ENCODE results near the gene BICC1.

The BICC1 gene

DNA sequence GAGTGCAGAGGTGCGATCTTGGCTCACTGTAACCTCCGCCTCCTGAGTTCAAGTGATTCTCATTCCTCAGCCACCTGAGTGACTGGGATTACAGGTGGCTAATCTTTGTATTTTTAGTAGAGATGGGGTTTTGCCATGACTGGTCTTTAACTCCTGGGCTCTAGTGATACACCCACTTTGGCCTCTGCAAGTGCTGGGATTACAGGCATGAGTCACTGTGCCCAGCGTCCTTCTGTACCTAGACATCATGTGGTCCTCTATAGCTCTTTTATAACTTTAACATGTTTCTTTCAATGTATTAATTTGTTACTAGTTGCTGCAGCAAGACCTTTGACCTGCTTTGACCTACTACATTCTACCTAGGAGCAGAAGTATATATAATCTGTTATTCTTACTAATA, 38.7 kb upstream of the BICC1 start:
- H3K4me2 ChIP-seq (ENCODE audit: low read length), result no peak overlapping the region
- TF ChIP-seq, protein P1, sequence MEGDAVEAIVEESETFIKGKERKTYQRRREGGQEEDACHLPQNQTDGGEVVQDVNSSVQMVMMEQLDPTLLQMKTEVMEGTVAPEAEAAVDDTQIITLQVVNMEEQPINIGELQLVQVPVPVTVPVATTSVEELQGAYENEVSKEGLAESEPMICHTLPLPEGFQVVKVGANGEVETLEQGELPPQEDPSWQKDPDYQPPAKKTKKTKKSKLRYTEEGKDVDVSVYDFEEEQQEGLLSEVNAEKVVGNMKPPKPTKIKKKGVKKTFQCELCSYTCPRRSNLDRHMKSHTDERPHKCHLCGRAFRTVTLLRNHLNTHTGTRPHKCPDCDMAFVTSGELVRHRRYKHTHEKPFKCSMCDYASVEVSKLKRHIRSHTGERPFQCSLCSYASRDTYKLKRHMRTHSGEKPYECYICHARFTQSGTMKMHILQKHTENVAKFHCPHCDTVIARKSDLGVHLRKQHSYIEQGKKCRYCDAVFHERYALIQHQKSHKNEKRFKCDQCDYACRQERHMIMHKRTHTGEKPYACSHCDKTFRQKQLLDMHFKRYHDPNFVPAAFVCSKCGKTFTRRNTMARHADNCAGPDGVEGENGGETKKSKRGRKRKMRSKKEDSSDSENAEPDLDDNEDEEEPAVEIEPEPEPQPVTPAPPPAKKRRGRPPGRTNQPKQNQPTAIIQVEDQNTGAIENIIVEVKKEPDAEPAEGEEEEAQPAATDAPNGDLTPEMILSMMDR (IDR thresholded peaks at IDR 0.05), result no peak
- H3K9me3 ChIP-seq (ENCODE audit: control insufficient read depth, low read length), result no peaks in the 10 kb centered on the region

DNA sequence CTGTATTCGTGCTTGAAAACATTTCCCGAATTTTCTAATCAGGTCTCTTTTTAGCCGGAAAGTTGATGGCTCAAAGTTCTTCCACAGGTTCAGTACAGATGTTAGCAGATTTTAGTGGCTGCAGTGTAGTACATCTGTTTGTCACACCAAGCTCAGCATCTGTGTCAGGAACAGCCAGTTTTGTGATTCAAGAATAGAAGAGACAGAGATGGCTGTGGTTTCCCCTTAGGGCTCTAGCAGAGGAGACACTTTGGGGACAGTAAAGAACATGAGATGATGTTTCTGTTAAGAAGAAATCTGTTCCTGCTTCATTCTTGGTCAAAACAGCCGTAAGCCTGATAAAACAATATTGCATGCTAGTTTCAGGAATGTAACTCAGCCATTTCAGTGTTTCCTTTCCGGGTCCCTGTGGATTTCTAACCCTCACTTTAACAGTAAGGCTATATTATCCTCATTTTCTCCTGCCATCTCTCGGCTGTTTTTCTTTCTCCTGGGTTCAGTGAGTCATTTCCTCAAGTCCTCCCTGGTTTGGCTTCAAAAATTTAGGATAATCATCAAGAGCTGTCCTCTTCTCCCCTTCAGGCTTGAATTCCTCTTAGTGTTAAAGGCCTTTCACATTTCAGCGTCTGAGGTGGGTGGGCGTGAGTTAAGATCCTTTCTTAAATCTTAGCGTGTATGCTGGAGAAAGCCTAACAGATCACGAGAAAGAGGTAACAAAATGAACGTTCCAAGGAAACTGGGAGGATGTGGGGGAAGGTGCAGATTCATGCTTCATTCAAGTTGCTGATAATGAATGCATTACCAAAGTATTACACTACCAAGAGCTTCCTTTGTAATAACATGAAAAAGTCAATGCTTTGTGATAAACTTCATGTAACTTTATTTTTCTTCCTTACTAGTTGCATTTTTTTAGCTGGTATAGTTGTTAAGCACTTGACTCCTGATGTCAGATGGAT, 37.1 kb upstream of the BICC1 start:
- TF ChIP-seq, protein P1 (IDR thresholded peaks at IDR 0.05), result no peak
- Histone ChIP-seq H3K9me3 (ENCODE audit: control insufficient read depth, low read length) (no peaks in the 10 kb centered on the region), H3K79me2 (no peaks in the 10 kb centered on the region), H3K27ac (no peak overlapping the region), H2AFZ (no peak overlapping the region), H3K9ac (no peak overlapping the region), H3K4me2 (ENCODE audit: low read length) (no peak overlapping the region), H3K4me3 (ENCODE audit: low read depth, low read length) (no peak overlapping the region), H3K4me1 (no peaks in the 10 kb centered on the region), H3K36me3 (ENCODE audit: control insufficient read depth, insufficient read depth, low read length) (no peaks in the 10 kb centered on the region), H3K27me3 (ENCODE audit: control insufficient read depth, insufficient read depth, low read length) (no peaks in the 10 kb centered on the region)

More for the DNA sequence above, 38.7 kb upstream of the BICC1 start:
- Histone ChIP-seq H2AFZ (no peak overlapping the region), H3K4me3 (ENCODE audit: low read depth, low read length) (no peak overlapping the region), H3K9ac (no peak overlapping the region), H3K79me2 (no peaks in the 10 kb centered on the region), H3K36me3 (ENCODE audit: control insufficient read depth, insufficient read depth, low read length) (no peaks in the 10 kb centered on the region), H3K27me3 (ENCODE audit: control insufficient read depth, insufficient read depth, low read length) (no peaks in the 10 kb centered on the region), H3K4me1 (no peaks in the 10 kb centered on the region), H3K27ac (no peak overlapping the region)

DNA sequence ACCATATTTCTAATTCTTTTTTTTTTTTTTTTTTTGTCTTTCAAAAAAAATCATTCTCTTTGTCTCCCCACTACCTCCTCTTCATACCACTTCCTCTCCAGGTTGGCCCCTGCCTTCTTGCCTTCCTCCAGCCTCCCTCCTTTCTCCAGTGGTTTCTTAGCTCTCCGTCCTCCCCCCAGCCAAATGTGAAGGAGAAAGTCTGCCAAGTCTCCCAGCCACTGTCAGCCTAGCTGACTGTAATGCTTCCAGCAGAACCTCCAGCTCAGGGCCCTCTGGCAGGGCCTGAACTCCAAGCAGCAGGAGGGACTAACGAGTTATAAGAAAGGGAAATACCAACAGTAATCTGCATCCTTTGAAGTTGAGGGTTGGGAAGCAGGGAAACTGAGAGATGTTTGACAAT, 35.5 kb upstream of the BICC1 start:
- Histone ChIP-seq H3K27me3 (ENCODE audit: control insufficient read depth, insufficient read depth, low read length) (no peaks in the 10 kb centered on the region), H3K4me3 (ENCODE audit: low read depth, low read length) (no peak overlapping the region), H3K4me2 (ENCODE audit: low read length) (no peak overlapping the region), H3K27ac (no peak overlapping the region), H3K79me2 (no peaks in the 10 kb centered on the region), H2AFZ (no peak overlapping the region), H3K4me1 (no peaks in the 10 kb centered on the region), H3K9me3 (ENCODE audit: control insufficient read depth, low read length) (no peaks in the 10 kb centered on the region), H3K36me3 (ENCODE audit: control insufficient read depth, insufficient read depth, low read length) (no peaks in the 10 kb centered on the region), H3K9ac (no peak overlapping the region)
- TF ChIP-seq, protein P1 (IDR thresholded peaks at IDR 0.05), result no peak

DNA sequence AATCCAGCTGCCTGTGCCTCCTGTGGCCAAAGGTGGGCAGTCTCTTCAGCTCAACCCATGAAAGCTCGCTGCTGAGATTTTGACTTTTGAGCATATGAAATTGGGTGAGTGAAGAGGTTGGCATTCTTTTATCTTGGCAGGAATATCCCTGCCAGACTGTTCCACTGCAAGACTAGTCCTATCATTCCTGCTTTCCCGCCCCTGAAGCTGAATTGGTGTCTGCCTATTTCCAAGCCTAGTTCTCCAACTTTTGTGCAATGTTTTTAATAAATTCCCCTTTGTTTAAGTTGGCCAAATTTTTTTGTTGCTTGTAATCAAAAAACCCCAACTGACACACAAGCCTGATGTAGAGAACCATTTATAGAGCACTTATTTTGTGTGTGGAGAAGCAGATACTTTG, 34.8 kb upstream of the BICC1 start:
- Histone ChIP-seq H3K27ac (no peak overlapping the region), H3K79me2 (no peaks in the 10 kb centered on the region), H3K4me2 (ENCODE audit: low read length) (no peak overlapping the region), H2AFZ (no peak overlapping the region), H3K4me3 (ENCODE audit: low read depth, low read length) (no peak overlapping the region), H3K9me3 (ENCODE audit: control insufficient read depth, low read length) (no peaks in the 10 kb centered on the region), H3K36me3 (ENCODE audit: control insufficient read depth, insufficient read depth, low read length) (no peaks in the 10 kb centered on the region), H3K9ac (no peak overlapping the region), H3K4me1 (no peaks in the 10 kb centered on the region), H3K27me3 (ENCODE audit: control insufficient read depth, insufficient read depth, low read length) (no peaks in the 10 kb centered on the region)
- TF ChIP-seq, protein P1 (IDR thresholded peaks at IDR 0.05), result no peak

DNA sequence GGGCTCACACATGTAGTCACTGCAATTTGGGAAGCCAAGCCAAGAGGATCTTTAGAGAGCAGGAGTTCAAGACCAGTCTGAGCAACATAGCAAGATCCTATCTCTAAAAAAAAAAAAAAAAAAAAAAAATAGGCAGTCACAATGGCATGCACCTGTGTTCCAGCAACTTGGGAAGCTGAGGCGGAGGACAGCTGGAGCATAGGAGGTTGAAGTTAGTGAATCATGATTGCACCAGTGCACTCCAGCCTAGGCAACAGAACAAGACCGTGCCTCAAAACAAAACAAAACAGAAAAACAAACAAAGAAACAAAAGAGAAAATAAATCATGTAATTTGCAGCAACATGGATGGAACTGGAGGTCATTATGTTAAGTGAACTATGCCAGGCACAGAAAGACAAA, 33.6 kb upstream of the BICC1 start:
- Histone ChIP-seq H3K9ac (no peak overlapping the region), H2AFZ (no peak overlapping the region), H3K4me3 (ENCODE audit: low read depth, low read length) (no peak overlapping the region), H3K4me1 (no peaks in the 10 kb centered on the region), H3K9me3 (ENCODE audit: control insufficient read depth, low read length) (no peaks in the 10 kb centered on the region), H3K36me3 (ENCODE audit: control insufficient read depth, insufficient read depth, low read length) (no peaks in the 10 kb centered on the region), H3K27ac (no peak overlapping the region), H3K4me2 (ENCODE audit: low read length) (no peak overlapping the region), H3K79me2 (no peaks in the 10 kb centered on the region), H3K27me3 (ENCODE audit: control insufficient read depth, insufficient read depth, low read length) (no peaks in the 10 kb centered on the region)
- TF ChIP-seq, protein P1 (IDR thresholded peaks at IDR 0.05), result no peak

Data from parathyroid adenoma (tissue), 2 donors.